Retinal pigment epithelial cell (primary cell): Measurements from ENCODE around the gene TCERG1L.

Experiments used
- DNase-seq: peaks from one replicate; pipeline ENCODE4 v3.0.0-alpha.2; 2010; ENCODE audit warnings: low read depth
- H3K4me3 ChIP-seq: 2 replicates; pipeline ENCODE4 v1.5.1; 2011; ENCODE audit warnings: mild to moderate bottlenecking, low read length, control low read depth, moderate library complexity
- CTCF ChIP-seq: conservative IDR thresholded peaks from 2 replicates; pipeline ENCODE4 v1.5.1; 2011; ENCODE audit warnings: low read depth, low read length, control low read depth, inconsistent platforms

Gene TCERG1L

GRCh38 chr10:131188494-131188893, 123.0 kb downstream of the TCERG1L start:
- TF ChIP-seq CTCF = no peak
- no peak for DNase-seq
- no peak overlapping the region for H3K4me3 ChIP-seq

GRCh38 chr10:131187926-131188325, 123.6 kb downstream of the TCERG1L start:
- no peak overlapping the region for H3K4me3 ChIP-seq
- no peak for DNase-seq
- TF ChIP-seq CTCF = no peak

- H3K4me3 ChIP-seq = no peak overlapping the region
- TF ChIP-seq CTCF = no peak
- no peak for DNase-seq
These were observed 124.2 kb downstream of the TCERG1L start for GRCh38 chr10:131187274-131187673.

- DNase-seq = no peak
- TF ChIP-seq CTCF = no peak
- no peak overlapping the region for H3K4me3 ChIP-seq
These were observed 124.8 kb downstream of the TCERG1L start for GRCh38 chr10:131186547-131187253.

- TF ChIP-seq CTCF = no peak
- DNase-seq = no peak
These were observed 127.0 kb downstream of the TCERG1L start for GRCh38 chr10:131184503-131184902.

GRCh38 chr10:131183546-131184045, 127.9 kb downstream of the TCERG1L start:
- DNase-seq = no peak
- no peak overlapping the region for H3K4me3 ChIP-seq
- no peak for TF ChIP-seq CTCF

More at GRCh38 chr10:131184503-131184902, 127.0 kb downstream of the TCERG1L start:
- H3K4me3 ChIP-seq = no peak overlapping the region

- no peak for TF ChIP-seq CTCF
- H3K4me3 ChIP-seq = no peak overlapping the region
- no peak for DNase-seq
These were observed 130.1 kb downstream of the TCERG1L start for GRCh38 chr10:131181456-131181855.
